IPS-NIHi7 (cell line): ENCODE data around the gene WDR75.
A peak's percentile ranks its signal among the peaks of the same experiment; 100 is the strongest.

ENCODE experiments used
- DNase-seq: peaks from one replicate; pipeline ENCODE4 v3.0.0; 2012; ENCODE audit warnings: mixed read lengths; ENCODE audit errors: extremely low spot score

Gene WDR75

GRCh38 chr2:189499137-189499536 lies 57.9 kb downstream of the WDR75 start:
- DNase-seq: no peak

GRCh38 chr2:189500456-189501160 lies 59.3 kb downstream of the WDR75 start:
- no peak for DNase-seq

GRCh38 chr2:189501487-189501886 lies 60.2 kb downstream of the WDR75 start:
- DNase-seq: no peak

- DNase-seq: no peak
Measured at GRCh38 chr2:189502714-189503113, 61.4 kb downstream of the WDR75 start.

- no peak for DNase-seq
Measured at GRCh38 chr2:189504238-189504637, 63.0 kb downstream of the WDR75 start.

GRCh38 chr2:189505492-189505891 lies 64.2 kb downstream of the WDR75 start:
- no peak for DNase-seq

GRCh38 chr2:189506514-189506976 lies 65.3 kb downstream of the WDR75 start:
- peak; percentile 39 for DNase-seq

GRCh38 chr2:189511210-189511959 lies 70.1 kb downstream of the WDR75 start:
- no peak for DNase-seq

- no peak for DNase-seq
Measured at GRCh38 chr2:189511960-189512319, 70.7 kb downstream of the WDR75 start.

GRCh38 chr2:189512879-189513278 lies 71.6 kb downstream of the WDR75 start:
- no peak for DNase-seq

GRCh38 chr2:189514104-189514503 lies 72.8 kb downstream of the WDR75 start:
- no peak for DNase-seq

GRCh38 chr2:189515264-189515663 lies 74.0 kb downstream of the WDR75 start:
- DNase-seq: no peak

- DNase-seq: no peak
Measured at GRCh38 chr2:189516546-189516945, 75.3 kb downstream of the WDR75 start.

GRCh38 chr2:189517847-189518535 lies 76.7 kb downstream of the WDR75 start:
- no peak for DNase-seq

- DNase-seq: peak; percentile 33
Measured at GRCh38 chr2:189519631-189520387, 78.5 kb downstream of the WDR75 start.

- DNase-seq: no peak
Measured at GRCh38 chr2:189521699-189522434, 80.6 kb downstream of the WDR75 start.

GRCh38 chr2:189522435-189523151 lies 81.3 kb downstream of the WDR75 start:
- no peak for DNase-seq

GRCh38 chr2:189524746-189525145 lies 83.5 kb downstream of the WDR75 start:
- DNase-seq: no peak
